H1 (cell line): ENCODE data around the gene SPTBN1.

Experiments
- TCF12 ChIP-seq: IDR thresholded peaks from 2 replicates; pipeline ENCODE4 v1.6.1; 2011; ENCODE audit warnings: low read depth, mild to moderate bottlenecking, low read length
- YY1 ChIP-seq: IDR thresholded peaks from 2 replicates; pipeline ENCODE4 v1.6.1; 2011; ENCODE audit warnings: low read depth, mild to moderate bottlenecking, low read length
- TF ChIP-seq, protein P1 (sequence below), 3 experiments: IDR thresholded peaks; 1 replicate in 2 of 3; 2 replicates in 1 of 3; pipeline versions ENCODE4 v1.5.1 to v1.6.1; 2011; ENCODE audit warnings: low read length in 3 of 3, mild to moderate bottlenecking in 3 of 3, inconsistent platforms in 2 of 3, low read depth in 1 of 3, moderate library complexity in 1 of 3; ENCODE audit not compliant: insufficient read depth in 1 of 3; ENCODE audit errors: control extremely low read depth in 1 of 3
- TF ChIP-seq, protein P2 (sequence below): IDR thresholded peaks from 2 replicates; pipeline ENCODE4 v1.6.1; 2011; ENCODE audit warnings: low read depth, mild to moderate bottlenecking, low read length; ENCODE audit not compliant: insufficient read depth
- TF ChIP-seq, protein P3 (sequence below): IDR thresholded peaks from 2 replicates; pipeline ENCODE4 v1.6.1; 2012; ENCODE audit warnings: inconsistent platforms

DNA sequence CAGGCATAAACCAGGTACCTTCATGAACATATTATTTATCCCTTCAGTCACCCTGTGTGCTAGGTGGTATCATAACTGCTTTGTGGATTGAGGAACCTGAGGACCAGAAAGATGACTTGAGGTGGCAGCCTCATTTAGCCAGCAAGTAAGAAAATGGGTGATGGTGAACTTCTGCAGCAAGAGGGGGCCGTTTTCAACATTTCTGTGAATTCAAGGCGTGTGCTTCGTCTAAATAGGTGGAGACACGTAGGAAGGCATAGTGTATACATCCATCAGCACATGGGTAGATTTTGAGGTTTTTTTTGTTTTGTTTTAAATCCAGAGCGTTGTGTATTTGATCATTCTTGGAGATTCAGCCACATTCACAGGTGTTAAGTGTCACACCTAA, 118.7 kb downstream of the SPTBN1 start:
- TF ChIP-seq, protein P1, sequence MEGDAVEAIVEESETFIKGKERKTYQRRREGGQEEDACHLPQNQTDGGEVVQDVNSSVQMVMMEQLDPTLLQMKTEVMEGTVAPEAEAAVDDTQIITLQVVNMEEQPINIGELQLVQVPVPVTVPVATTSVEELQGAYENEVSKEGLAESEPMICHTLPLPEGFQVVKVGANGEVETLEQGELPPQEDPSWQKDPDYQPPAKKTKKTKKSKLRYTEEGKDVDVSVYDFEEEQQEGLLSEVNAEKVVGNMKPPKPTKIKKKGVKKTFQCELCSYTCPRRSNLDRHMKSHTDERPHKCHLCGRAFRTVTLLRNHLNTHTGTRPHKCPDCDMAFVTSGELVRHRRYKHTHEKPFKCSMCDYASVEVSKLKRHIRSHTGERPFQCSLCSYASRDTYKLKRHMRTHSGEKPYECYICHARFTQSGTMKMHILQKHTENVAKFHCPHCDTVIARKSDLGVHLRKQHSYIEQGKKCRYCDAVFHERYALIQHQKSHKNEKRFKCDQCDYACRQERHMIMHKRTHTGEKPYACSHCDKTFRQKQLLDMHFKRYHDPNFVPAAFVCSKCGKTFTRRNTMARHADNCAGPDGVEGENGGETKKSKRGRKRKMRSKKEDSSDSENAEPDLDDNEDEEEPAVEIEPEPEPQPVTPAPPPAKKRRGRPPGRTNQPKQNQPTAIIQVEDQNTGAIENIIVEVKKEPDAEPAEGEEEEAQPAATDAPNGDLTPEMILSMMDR (IDR thresholded peaks at IDR 0.05; ENCODE audit: control extremely low read depth in 1 of 3, insufficient read depth in 1 of 3, low read depth in 1 of 3, low read length in 3 of 3) = no peak
- no peak for TF ChIP-seq TCF12
- TF ChIP-seq, protein P2, sequence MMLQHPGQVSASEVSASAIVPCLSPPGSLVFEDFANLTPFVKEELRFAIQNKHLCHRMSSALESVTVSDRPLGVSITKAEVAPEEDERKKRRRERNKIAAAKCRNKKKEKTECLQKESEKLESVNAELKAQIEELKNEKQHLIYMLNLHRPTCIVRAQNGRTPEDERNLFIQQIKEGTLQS = no peak
- TF ChIP-seq, protein P3, sequence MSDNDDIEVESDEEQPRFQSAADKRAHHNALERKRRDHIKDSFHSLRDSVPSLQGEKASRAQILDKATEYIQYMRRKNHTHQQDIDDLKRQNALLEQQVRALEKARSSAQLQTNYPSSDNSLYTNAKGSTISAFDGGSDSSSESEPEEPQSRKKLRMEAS = no peak
- TF ChIP-seq YY1 = no peak
